ENCODE results near the gene CANT1.

CANT1 gene

DNA sequence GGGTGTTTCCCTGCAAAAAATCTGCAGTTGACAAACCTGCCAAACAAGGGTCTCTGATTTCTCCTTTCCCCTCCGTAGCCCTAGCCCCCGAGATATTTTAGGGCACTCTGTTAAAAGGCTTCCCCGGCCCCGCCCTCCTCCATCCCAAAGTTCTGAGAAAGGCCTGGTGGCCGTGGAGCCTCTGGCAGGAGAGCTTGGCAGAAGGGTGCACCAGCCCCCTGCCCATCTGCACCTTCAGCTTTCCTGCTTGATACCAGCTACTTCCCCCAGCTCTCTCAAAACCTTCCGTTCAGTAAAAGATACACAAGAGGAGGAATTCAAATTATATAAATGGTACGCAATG is 711 bp upstream of the CANT1 start:
- Histone ChIP-seq H3K27ac (peak overlapping the region; percentile 94), H3K9ac (peak overlapping the region; percentile 94), H3K27me3 (no peaks in the 10 kb centered on the region), H4K20me1 (peaks cover 40% of the 10 kb centered on the region), H3K4me1 (peaks cover 48% of the 10 kb centered on the region), H3K4me2 (peak overlapping the region; percentile 97), H3K36me3 (peaks cover 19% of the 10 kb centered on the region; the same call in 1 of the 2 replicates), H3K4me3 (peak overlapping the region; percentile 93), H3K9me3 (peaks cover 25% of the 10 kb centered on the region)
- no peak for TF ChIP-seq Cebpa-rat (IDR thresholded peaks at IDR 0.05)

DNA sequence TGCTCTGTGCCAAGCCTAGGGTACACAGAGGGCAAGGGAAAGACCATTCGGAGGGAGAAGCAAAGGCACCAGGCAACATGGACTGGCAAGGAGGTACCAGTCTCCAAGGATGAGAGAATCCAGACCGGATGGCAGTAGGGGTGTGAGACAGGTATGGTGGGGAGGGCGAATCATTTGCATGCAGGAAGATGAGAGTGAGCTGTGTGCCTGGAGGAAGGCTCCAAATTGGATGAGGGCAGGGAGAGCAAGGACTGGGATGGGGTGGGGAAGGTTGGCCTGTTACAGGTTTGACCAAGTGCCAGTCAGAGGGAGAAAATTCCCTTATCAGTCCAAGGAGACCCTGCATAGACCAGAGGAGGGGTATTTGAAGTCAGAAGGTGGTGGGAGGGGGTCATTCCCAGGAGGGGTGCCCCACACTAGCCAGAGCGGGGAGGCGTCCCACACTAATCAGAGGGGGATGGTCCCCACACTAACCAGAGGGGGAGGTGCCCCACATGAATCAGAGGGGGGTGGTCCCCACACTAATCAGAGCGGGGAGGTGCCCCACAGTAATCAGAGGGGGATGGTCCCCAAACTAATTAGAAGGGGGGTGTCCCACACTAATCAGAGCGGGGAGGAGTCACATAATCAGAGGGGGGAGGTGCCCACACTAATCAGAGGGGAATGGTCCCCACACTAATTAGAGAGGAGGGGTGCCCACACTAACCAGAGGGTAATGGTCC is 737 bp downstream of the CANT1 start:
- peak overlapping the region; percentile 94 for H3K27ac ChIP-seq

GRCh38 chr17:79007504-79008381 is 1.8 kb downstream of the CANT1 start:
- H3K4me2 ChIP-seq, result peak overlapping the region; percentile 97
- peak overlapping the region; percentile 94 for H3K9ac ChIP-seq
- peaks cover 52% of the 10 kb centered on the region for H4K20me1 ChIP-seq
- no peak overlapping the region for H3K4me3 ChIP-seq
- TF ChIP-seq Cebpa-rat (IDR thresholded peaks at IDR 0.05), result no peak
- H3K9me3 ChIP-seq, result peaks cover 6% of the 10 kb centered on the region; the same call in 1 of the 2 replicates
- H3K36me3 ChIP-seq, result peaks cover 27% of the 10 kb centered on the region
- peaks cover 51% of the 10 kb centered on the region for H3K4me1 ChIP-seq
- H3K27ac ChIP-seq, result no peak overlapping the region; the same call in 1 of the 2 replicates
- H3K27me3 ChIP-seq, result no peaks in the 10 kb centered on the region

More for the DNA sequence above, 737 bp downstream of the CANT1 start:
- H3K9me3 ChIP-seq, result peaks cover 17% of the 10 kb centered on the region
- H3K4me3 ChIP-seq, result peak overlapping the region; percentile 93
- peaks cover 19% of the 10 kb centered on the region; the same call in 1 of the 2 replicates for H3K36me3 ChIP-seq
- TF ChIP-seq Cebpa-rat (IDR thresholded peaks at IDR 0.05), result no peak
- no peaks in the 10 kb centered on the region for H3K27me3 ChIP-seq
- peaks cover 51% of the 10 kb centered on the region for H3K4me1 ChIP-seq
- H3K9ac ChIP-seq, result peak overlapping the region; percentile 94
- peaks cover 43% of the 10 kb centered on the region for H4K20me1 ChIP-seq
- H3K4me2 ChIP-seq, result peak overlapping the region; percentile 97

DNA sequence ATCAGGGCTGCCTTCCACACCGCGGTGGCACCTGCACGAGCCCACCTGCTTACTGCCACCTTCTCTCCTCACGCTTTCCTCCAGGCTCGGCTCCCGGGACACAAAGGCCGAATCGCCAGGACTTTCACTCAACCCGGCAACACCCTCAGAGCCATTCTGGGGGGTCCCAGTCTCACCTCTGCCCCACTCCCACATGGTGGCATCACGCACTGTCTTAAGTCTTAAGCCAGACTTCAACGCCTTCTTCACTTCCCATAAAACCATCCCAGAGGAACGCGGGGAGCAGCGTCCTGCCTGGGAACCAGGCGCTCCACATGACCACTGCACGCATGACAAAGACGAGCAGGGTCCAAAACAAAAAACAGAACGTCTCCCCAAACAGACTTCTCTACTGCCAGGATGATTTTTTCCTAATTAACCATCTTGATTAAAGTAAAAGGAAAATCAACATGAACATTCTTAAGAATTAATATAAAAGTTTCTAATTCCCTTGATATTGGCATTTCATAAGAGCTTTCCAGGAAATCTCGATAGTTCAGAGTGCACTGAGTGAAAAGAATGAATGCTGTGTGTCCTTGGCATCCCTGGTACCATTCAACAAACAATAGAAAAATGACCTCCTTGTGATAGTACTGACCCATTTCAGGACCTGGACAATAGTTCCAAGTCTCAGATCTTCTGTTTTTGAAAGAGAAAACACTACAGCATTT is 2.6 kb downstream of the CANT1 start:
- Histone ChIP-seq H3K9me3 (no peaks in the 10 kb centered on the region), H3K4me2 (peak overlapping the region; percentile 97), H3K4me3 (no peak overlapping the region), H3K27me3 (no peaks in the 10 kb centered on the region), H3K9ac (peak overlapping the region; percentile 12; the same call in 1 of the 2 replicates), H3K4me1 (peaks cover 51% of the 10 kb centered on the region), H4K20me1 (peaks cover 60% of the 10 kb centered on the region), H3K36me3 (peaks cover 35% of the 10 kb centered on the region), H3K27ac (no peak overlapping the region)
- TF ChIP-seq Cebpa-rat (IDR thresholded peaks at IDR 0.05), result no peak

DNA sequence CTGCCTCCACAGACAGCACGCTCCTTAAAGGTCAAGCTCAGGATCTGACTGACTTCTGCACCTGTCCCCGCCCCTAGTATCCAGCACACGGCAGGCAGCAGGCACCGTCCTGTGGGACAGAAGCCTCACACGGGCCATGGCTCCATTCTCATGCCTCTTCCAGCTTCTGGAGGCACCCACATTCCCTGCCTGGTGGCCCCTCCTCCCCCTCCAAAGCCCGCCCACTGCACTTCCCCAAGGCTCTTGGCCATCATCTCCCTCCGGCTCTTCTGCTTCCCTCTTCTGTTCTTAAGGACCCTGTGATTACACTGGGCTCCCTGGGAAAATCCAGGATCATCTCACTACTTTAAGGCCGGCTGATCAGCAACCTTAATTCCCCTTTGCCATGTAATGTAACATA is 3.5 kb downstream of the CANT1 start:
- Histone ChIP-seq H3K9me3 (no peaks in the 10 kb centered on the region), H3K27me3 (no peaks in the 10 kb centered on the region), H3K36me3 (peaks cover 38% of the 10 kb centered on the region), H3K4me3 (no peak overlapping the region; the same call in 1 of the 2 replicates), H3K9ac (peak overlapping the region; percentile 56), H3K4me1 (peaks cover 51% of the 10 kb centered on the region), H3K4me2 (peak overlapping the region; percentile 97), H3K27ac (peak overlapping the region; percentile 63), H4K20me1 (peaks cover 69% of the 10 kb centered on the region)
- no peak for TF ChIP-seq Cebpa-rat (IDR thresholded peaks at IDR 0.05)

GRCh38 chr17:79005063-79005861 is 4.3 kb downstream of the CANT1 start:
- Histone ChIP-seq H3K36me3 (peaks cover 45% of the 10 kb centered on the region), H3K9me3 (no peaks in the 10 kb centered on the region), H3K4me2 (peak overlapping the region; percentile 97), H4K20me1 (peaks cover 77% of the 10 kb centered on the region), H3K27ac (peak overlapping the region; percentile 63), H3K4me1 (peaks cover 45% of the 10 kb centered on the region), H3K9ac (peak overlapping the region; percentile 56), H3K4me3 (no peak overlapping the region; the same call in 1 of the 2 replicates), H3K27me3 (no peaks in the 10 kb centered on the region)
- no peak for TF ChIP-seq Cebpa-rat (IDR thresholded peaks at IDR 0.05)

DNA sequence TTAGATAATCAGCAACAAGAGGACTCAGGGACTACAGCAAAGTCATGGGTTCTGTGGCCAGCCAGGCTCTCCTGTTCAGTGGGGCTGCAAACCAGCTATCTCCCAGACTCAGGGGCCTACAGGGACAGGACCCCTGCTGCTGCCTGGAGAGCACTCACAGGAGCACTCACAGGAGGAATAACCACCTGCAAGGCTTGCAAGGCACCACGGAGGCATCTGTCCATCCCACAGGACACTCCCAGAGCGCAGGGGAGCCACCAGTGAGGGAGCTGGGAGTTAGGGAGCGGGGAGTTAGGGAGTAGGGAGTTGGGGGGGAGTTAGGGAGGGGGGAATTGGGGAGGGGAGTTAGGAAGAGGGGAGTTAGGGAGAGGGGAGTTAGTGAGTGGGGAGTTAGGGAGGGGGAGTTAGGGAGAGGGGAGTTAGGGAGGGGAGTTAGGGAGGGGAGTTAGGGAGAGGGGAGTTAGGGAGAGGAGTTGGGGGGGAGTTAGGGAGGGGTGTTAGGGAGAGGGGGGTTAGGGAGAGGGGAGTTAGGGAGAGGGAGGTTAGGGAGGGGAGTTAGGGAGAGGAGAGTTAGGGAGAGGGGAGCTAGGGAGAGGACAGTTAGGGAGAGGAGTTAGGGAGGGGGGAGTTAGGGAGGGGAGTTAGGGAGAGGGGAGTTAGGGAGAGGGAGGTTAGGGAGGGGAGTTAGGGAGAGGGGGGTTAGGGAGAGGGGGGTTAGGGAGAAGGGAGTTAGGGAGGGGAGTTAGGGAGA is 5.7 kb downstream of the CANT1 start:
- Histone ChIP-seq H3K36me3 (peaks cover 60% of the 10 kb centered on the region), H3K27ac (no peak overlapping the region), H3K4me2 (no peak overlapping the region), H3K9me3 (no peaks in the 10 kb centered on the region), H3K27me3 (no peaks in the 10 kb centered on the region), H3K4me1 (peaks cover 38% of the 10 kb centered on the region), H4K20me1 (peaks cover 87% of the 10 kb centered on the region), H3K4me3 (no peak overlapping the region), H3K9ac (no peak overlapping the region)
- no peak for TF ChIP-seq Cebpa-rat (IDR thresholded peaks at IDR 0.05)

DNA sequence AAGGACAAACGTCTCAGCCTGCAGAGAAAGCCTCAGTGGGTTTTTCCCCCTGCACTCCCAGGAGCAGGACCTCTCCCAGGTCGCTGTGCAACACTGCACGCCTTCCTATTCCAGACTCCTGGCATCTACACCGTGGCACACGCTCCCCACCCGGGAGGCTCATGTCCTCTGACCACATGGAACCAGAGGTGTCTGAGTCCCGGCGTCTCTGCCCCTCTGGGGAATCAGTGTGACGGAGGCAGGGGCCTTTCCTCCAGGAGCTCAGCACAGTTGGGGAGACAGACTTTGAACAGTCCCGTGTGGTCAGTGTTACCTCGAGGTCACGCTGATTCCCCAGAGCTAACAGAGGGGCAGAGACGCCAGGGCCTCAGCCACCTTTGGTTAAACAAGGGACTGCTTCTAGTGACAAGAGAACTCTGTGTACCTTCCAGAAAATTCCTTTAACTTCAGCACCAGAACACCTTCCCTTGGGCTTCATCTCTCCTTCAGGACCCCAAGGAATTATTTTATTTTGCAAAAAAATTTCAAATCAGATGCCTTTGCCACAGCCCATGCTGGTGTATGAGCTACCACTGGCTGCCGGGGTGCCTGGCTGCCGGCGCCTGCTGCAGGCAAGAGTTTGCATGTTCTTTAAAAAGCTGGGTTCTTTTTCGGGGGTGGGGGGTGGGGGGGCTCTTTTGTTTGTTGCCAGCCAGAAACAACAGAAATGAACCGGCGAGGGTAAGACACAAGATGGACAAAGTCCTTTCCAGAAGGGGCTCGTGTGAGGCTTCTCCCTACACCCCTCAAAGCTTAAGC is 6.6 kb downstream of the CANT1 start:
- Histone ChIP-seq H3K36me3 (peaks cover 66% of the 10 kb centered on the region), H3K4me3 (no peak overlapping the region), H3K4me1 (peaks cover 30% of the 10 kb centered on the region), H3K27me3 (no peaks in the 10 kb centered on the region), H3K9me3 (no peaks in the 10 kb centered on the region), H3K9ac (no peak overlapping the region), H3K4me2 (no peak overlapping the region), H3K27ac (no peak overlapping the region), H4K20me1 (peaks cover 87% of the 10 kb centered on the region)
- TF ChIP-seq Cebpa-rat (IDR thresholded peaks at IDR 0.05), result no peak

Data from BLaER1 (cell line).